ENCODE measurements around the gene NDUFAF4.

NDUFAF4 gene

GRCh38 chr6:96897396-96898240 lies at the start of gene NDUFAF4:
NDUFAF4 (minus strand) TSS chr6:96897891; CDS start chr6:96897801, 90 bp downstream.
- DNase-seq, result peak; percentile 83

- DNase-seq, result no peak
Measured at GRCh38 chr6:96947055-96947454, 49.4 kb upstream of the NDUFAF4 start.

GRCh38 chr6:96943555-96944215 lies 46.0 kb upstream of the NDUFAF4 start:
- no peak for DNase-seq

- no peak for DNase-seq
Measured at GRCh38 chr6:96942676-96943075, 45.0 kb upstream of the NDUFAF4 start.

DNA sequence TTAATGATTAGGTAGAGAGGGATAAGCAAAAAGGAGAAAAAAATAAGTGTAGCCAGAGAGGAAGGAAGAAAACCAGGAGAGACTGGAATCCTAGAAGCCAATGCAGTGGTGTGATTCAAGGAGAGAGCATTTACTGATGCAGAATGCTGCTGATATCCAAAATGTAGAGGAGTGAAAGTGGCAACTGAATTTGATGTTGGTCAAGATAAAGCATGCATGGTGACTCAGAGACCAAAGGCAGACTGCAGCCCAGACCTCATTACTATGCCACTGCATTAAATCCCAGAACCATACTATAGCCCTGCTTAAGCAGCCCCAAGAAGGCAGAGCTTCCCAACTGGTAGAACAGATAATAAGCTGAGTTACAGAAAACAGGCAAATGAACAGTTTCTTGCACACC lies 42.6 kb upstream of the NDUFAF4 start:
- no peak for DNase-seq

DNA sequence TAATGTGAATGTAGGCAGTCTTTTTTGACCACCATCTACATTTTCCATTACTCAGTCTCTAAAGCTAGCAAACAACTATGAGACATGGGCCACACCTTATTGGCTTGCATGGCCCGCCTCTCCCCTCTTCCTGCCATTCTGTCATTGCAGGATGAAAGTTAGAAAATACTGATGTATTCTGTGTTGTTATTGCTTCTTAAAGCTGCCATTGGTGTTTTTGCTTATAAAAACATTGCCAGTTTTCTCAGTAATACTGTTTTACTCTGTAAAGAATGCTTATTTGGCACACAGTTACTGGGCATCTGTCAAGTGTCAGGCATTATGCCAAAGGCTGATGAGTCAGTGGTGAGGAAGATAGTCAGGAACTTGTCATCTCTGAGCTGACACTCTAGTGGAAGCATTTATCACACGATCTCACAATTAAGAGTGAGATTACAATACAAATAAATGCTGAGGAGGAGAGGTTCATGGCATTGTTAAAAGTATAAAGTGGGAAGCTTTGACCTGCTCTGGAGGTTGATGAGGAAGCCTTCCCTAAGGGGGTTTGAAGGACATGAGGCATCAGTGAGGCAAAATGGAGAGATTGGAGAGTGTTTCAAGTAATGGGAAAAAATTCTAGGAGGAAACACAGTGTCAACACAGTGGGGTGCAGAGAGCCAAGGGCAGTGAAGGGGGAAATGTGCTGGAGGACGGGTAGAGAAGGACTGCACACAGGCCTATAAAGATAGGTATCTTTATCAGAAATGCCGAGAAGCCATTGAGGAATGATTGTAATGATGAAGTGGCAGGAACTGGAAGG lies 41.5 kb upstream of the NDUFAF4 start:
- DNase-seq, result no peak

DNA sequence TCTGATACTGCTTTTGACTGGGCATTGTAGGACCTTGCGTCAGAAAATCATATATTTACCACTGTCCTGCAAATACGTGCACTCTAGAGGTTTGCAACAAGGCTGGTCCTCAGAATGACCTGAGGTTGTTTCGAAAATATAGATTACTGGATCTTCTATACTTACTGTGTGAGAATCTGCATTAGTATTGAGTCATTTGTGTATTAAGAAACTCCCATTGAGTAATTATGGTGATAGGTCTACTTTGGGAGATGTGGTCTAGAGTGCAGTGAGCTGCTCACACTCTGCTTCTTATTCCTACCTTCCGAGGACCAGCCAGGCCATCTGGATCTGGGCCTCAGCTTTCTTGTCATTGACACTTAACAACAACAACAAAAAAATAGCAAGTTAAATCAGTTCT lies 36.4 kb upstream of the NDUFAF4 start:
- no peak for DNase-seq

GRCh38 chr6:96931198-96931597 lies 33.5 kb upstream of the NDUFAF4 start:
- no peak for DNase-seq

DNA sequence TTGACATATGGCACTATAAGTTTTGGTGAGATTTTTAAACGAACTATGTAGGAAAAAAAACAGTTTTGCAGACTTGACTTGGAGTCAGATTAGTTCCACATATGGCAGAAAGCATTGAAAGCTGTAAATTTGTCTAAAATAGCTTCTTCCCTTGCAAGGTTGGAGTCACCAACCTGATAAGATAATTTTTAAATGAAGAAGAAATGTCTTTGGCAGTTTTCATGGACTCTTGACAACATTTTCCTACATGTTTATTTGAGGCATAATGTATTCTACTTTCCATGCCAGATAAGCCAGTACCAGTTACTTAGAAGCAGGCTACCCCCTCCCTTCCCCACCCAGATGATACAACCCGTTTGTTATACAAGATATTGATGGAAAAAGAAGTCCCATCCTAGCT lies 32.0 kb upstream of the NDUFAF4 start:
- no peak for DNase-seq

DNA sequence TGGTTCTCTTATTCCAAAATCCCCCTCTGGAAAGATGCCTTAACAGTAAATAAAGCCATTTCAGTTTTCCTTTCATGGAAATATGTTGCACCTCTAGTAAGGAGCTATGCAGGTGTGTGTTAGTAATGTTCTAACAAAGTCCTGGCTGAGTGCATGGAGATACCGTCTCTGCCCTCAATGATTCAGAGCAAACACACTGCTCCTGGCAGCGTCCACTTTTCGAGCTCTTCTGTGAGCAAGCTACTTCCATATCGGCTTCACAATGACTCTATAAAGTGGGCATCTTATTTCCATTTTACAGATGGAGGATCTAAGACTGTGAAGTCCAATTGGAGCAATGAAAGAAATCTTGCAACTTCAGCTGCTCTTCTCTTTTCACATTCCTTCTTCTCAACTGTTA lies 30.0 kb upstream of the NDUFAF4 start:
- no peak for DNase-seq

GRCh38 chr6:96926425-96926824 lies 28.7 kb upstream of the NDUFAF4 start:
- DNase-seq, result no peak

- no peak for DNase-seq
Measured at GRCh38 chr6:96925290-96925687, 27.6 kb upstream of the NDUFAF4 start.

GRCh38 chr6:96923871-96924493 lies 26.3 kb upstream of the NDUFAF4 start:
- peak; percentile 92 for DNase-seq

DNA sequence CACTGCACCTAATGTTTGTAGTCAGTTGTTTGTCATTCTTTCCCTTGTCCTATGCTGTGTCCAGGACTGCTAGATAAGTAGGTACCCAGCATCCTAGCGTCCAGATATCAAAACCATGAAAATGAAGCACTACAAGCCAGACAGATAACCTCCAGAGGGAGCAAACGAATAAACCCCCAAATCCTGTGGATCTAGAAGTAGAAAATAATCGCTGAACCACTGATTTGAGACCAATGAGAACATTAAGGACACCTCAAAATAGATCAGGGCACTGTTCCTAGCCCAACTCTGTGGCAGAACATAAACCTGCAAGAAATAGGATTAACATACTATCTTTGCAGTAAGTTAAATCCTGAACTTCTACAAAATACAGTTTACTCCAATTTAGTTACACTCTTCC lies 25.7 kb upstream of the NDUFAF4 start:
- no peak for DNase-seq

DNA sequence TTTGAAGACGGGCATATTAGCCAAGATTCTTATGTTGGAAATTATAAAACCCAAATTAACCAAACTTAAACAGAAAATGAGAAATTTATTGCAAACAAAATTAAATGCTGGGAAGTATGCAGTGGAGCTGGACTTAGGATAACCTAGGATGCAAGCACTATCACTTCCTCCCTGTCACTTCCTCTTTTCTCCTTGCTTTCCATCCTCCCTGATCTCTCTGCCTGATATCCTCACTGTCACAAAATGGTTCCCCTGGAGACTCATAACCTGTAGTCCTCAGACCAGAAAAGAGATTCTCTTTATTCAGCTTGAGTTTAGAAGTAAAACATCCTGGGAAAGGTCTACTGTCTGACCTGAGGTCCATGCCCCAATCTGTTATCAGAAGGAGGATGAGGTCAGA lies 19.4 kb upstream of the NDUFAF4 start:
- DNase-seq, result no peak

GRCh38 chr6:96913621-96914020 lies 15.9 kb upstream of the NDUFAF4 start:
- DNase-seq, result no peak

DNA sequence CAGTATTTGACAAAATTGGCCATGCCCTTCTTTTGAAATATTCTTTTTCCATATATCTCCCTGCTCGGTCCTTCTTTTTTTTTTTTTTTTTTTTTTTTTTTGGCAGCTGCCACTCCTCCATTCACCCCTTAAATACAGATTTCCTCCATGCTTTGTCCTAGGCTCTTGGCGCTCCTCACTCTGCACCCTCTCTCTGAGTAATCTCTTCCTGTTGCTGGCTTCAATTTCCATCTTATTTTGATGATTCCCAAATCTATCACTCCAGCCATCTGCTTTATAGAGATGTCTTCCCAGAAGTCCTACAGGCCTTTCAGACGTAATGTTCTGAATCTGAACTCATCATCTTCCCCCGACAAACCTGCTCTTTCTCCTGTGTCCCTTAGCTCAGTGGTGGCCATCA lies 14.1 kb upstream of the NDUFAF4 start:
- no peak for DNase-seq

DNA sequence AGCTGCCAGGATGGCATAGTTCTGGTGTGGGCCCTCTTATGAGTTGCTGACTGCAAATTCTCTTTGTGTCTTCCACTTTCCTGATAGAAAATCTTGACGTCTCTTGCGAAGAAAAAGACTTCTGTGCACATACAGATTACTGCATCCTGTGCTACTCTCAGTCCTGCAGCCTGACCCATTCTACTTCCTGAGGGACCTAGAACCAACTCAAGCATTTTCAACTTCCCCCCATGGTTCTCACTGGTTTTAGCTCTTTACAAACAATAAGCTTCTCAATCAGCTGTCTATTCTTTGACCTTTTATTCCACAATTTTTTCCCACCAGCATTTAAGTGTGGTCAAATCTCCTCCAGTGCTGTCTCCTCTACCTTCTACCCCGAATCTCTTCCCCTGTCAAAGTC lies 13.5 kb upstream of the NDUFAF4 start:
- no peak for DNase-seq

DNA sequence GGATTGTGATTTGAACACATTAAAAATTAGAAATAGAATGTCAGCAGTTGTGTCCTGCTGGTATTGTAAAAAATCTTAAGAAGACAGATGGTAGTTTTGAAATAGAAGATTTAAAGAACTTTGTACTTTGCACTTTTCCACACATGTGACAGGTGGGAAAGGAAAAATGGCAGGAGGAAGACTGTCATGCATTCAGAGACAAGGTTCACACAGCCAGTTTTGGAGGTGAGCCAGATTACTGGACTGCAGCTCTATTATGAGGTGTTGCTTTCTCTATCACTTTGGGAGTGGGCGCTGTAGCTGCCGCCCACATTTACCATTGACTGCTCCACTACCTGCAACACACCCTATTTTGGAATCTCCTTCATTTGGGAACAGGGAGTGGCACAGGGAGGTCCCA lies 12.1 kb upstream of the NDUFAF4 start:
- no peak for DNase-seq

DNA sequence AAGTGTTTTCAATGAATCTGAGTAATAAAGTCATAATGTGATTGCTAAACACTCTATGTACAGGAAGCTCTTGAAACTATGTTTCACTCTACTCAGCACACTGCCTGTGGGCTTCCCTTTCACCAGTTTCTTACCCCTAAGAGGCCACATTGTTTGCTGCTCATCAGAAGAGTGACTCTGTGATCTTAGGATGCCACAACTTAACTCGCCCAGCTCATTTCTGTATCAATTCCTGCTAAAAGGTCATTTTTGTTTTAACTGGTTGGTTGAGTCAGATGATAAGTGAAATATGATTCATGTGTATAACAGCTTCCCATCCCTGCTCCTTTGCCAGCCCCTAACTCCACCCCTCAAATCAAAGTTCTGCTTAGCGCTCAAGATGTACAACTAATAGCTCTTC lies 9.8 kb upstream of the NDUFAF4 start:
- DNase-seq, result no peak

- DNase-seq, result no peak
Measured at GRCh38 chr6:96900873-96901272, 3.2 kb upstream of the NDUFAF4 start.

GRCh38 chr6:96899451-96899998 lies 1.8 kb upstream of the NDUFAF4 start:
- DNase-seq, result no peak

DNA sequence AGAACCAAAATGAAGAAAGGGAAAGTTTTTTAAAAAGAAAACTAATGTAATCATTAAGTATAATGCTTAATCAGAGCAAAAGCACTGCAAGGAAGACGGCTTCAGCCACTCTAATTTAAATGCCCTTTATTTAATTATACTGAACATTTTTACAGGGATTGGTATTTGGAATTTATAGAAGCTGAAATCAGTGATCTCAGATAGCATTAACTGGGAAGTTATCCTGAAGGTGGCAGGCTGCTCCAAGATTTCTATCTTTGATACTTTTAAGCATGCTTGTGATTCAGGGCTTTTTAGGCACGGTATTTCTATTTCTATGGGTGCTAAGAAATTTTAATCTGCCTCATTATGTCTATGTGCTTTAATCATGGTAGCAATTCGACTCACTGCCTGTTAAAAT lies 1.3 kb upstream of the NDUFAF4 start:
- no peak for DNase-seq
